Fibroblast of lung (primary cell): Measurements from ENCODE around the gene ADARB1.

Source experiments
- CTCF ChIP-seq, 2 donors: IDR thresholded peaks in 1 of 2; conservative IDR thresholded peaks in 1 of 2; 1 replicate in 1 of 2; 2 replicates in 1 of 2; pipeline ENCODE4 v1.5.1; 2011 to 2012; ENCODE audit warnings: low read length in 2 of 2, control low read depth in 1 of 2, inconsistent platforms in 1 of 2, low read depth in 1 of 2, mild to moderate bottlenecking in 1 of 2
- EZH2 ChIP-seq: IDR thresholded peaks from 2 replicates; pipeline ENCODE4 v1.5.1; 2012; ENCODE audit warnings: low read length, control low read depth, mild to moderate bottlenecking; ENCODE audit errors: missing control alignments

- no peak for TF ChIP-seq CTCF (conservative IDR thresholded peaks at IDR 0.05 in 1 of 2, IDR thresholded peaks at IDR 0.05 in 1 of 2; ENCODE audit: low read depth in 1 of 2, low read length in 2 of 2)
- TF ChIP-seq EZH2, result no peak
These were observed 47.6 kb upstream of the ADARB1 start for GRCh38 chr21:45026826-45027225.
